Neural cell (in vitro differentiated cells): ENCODE results near the gene DTYMK. TPM values are rescaled to one million over a fixed set of nuclear protein-coding genes. Genes with fewer than 3 reads are reported as not detected.

Experiments
- H2AFZ ChIP-seq: fragments of 200-600, 300-800 bp; sonication (generic), shearing (Covaris generic); 2 replicates; pipeline ENCODE4 v1.6.0; 2014; ENCODE audit warnings: low read depth, mild to moderate bottlenecking, antibody characterized with exemption, low read length, moderate library complexity
- H3F3A ChIP-seq: fragments of 200-600 bp; shearing (Covaris generic); 2 replicates; pipeline ENCODE4 v1.6.1; 2016; ENCODE audit warnings: mild to moderate bottlenecking, moderate library complexity, mixed read lengths, antibody characterized with exemption, low read length; ENCODE audit not compliant: insufficient read depth, poor library complexity, severe bottlenecking
- H3K27ac ChIP-seq: fragments of 200-600, 300-800 bp; sonication (generic), shearing (Covaris generic); 2 replicates; pipeline ENCODE4 v1.5.1; 2014; ENCODE audit warnings: mild to moderate bottlenecking, low read length, moderate library complexity
- H3K27me3 ChIP-seq: fragments of 300-800, 200-600 bp; sonication (generic), shearing (Covaris generic); 2 replicates; pipeline ENCODE4 v1.6.0; 2014; ENCODE audit warnings: mild to moderate bottlenecking, low read depth, low read length, moderate library complexity; ENCODE audit not compliant: insufficient read depth
- H3K36me3 ChIP-seq: fragments of 300-800, 200-600 bp; sonication (generic), shearing (Covaris generic); 2 replicates; pipeline ENCODE4 v1.5.1; 2014; ENCODE audit warnings: mild to moderate bottlenecking, antibody characterized with exemption, low read length, moderate library complexity; ENCODE audit not compliant: insufficient read depth
- H3K4me2 ChIP-seq: fragments of 300-800, 200-600 bp; sonication (generic), shearing (Covaris generic); 2 replicates; pipeline ENCODE4 v1.6.0; 2014; ENCODE audit warnings: mild to moderate bottlenecking, low read length
- H3K4me3 ChIP-seq: fragments of 300-800, 200-600 bp; sonication (generic), shearing (Covaris generic); 2 replicates; pipeline ENCODE4 v1.5.1; 2014; ENCODE audit warnings: mild to moderate bottlenecking, low read length, moderate library complexity
- H3K79me2 ChIP-seq: fragments of 200-600 bp; shearing (Covaris generic); replicated peaks from 2 replicates; pipeline ENCODE4 v1.6.0; 2014; ENCODE audit warnings: mild to moderate bottlenecking, low read length, moderate library complexity; ENCODE audit not compliant: insufficient read depth
- H3K9ac ChIP-seq: fragments of 300-800, 200-600 bp; sonication (generic), shearing (Covaris generic); 2 replicates; pipeline ENCODE4 v1.6.1; 2016; ENCODE audit warnings: mild to moderate bottlenecking, low read length, mixed read lengths
- H3K9me2 ChIP-seq: fragments of 200-600 bp; shearing (Covaris generic); 2 replicates; pipeline ENCODE4 v1.6.1; 2016; ENCODE audit warnings: mild to moderate bottlenecking, low read length, mixed read lengths; ENCODE audit not compliant: insufficient read depth
- H3K9me3 ChIP-seq: fragments of 200-600, 300-800 bp; sonication (generic), shearing (Covaris generic); 2 replicates; pipeline ENCODE4 v1.6.1; 2016; ENCODE audit warnings: mild to moderate bottlenecking, mixed run types, low read length, moderate library complexity, mixed read lengths
- H4K20me1 ChIP-seq: fragments of 200-600 bp; shearing (Covaris generic); 2 replicates; pipeline ENCODE4 v1.6.1; 2016; ENCODE audit warnings: mild to moderate bottlenecking, mixed run types; ENCODE audit not compliant: insufficient read depth
- EP300 ChIP-seq: fragments of 450-650 bp; conservative IDR thresholded peaks from 2 replicates; pipeline ENCODE4 v1.6.1; 2014; ENCODE audit warnings: antibody characterized with exemption, mild to moderate bottlenecking, moderate library complexity; ENCODE audit not compliant: poor library complexity, severe bottlenecking
- EZH2 ChIP-seq: fragments of 200-600, 300-800 bp; shearing (Covaris generic), sonication (generic); IDR thresholded peaks from 2 replicates; pipeline ENCODE4 v1.6.1; 2014; ENCODE audit warnings: antibody characterized with exemption, low read length, borderline replicate concordance, mild to moderate bottlenecking; ENCODE audit not compliant: insufficient read depth, poor library complexity, severe bottlenecking
- MXI1 ChIP-seq: fragments of 450-650 bp; conservative IDR thresholded peaks from 2 replicates; pipeline ENCODE4 v1.6.1; 2014; ENCODE audit warnings: antibody characterized with exemption, mild to moderate bottlenecking; ENCODE audit not compliant: poor library complexity, severe bottlenecking
- POLR2AphosphoS5 ChIP-seq: IDR thresholded peaks from 2 replicates; pipeline ENCODE4 v1.6.1; 2012
- RAD21 ChIP-seq: fragments of 450-650 bp; conservative IDR thresholded peaks from 2 replicates; pipeline ENCODE4 v1.6.1; 2014; ENCODE audit warnings: antibody characterized with exemption, mild to moderate bottlenecking, moderate library complexity
- SMC3 ChIP-seq: fragments of 450-650 bp; conservative IDR thresholded peaks from 2 replicates; pipeline ENCODE4 v1.6.1; 2014; ENCODE audit warnings: antibody characterized with exemption, mild to moderate bottlenecking, moderate library complexity; ENCODE audit not compliant: poor library complexity
- TAF1 ChIP-seq: IDR thresholded peaks from 2 replicates; pipeline ENCODE4 v1.6.1; 2012; ENCODE audit warnings: low read depth
- polyA plus RNA-seq: library from polyadenylated mRNA; depleted of rRNA; stranded (reverse); fragments of >200 nt; gene quantifications from 2 replicates; pipeline ENCODE4 v1.2.3, GENCODE V29; 2014
- TF ChIP-seq, protein P1 (sequence below): IDR thresholded peaks from 2 replicates; pipeline ENCODE4 v1.6.1; 2012; ENCODE audit warnings: borderline replicate concordance
- TF ChIP-seq, protein P2 (sequence below): fragments of 450-650 bp; IDR thresholded peaks from 2 replicates; pipeline ENCODE4 v1.5.1; 2014; ENCODE audit warnings: antibody characterized with exemption, mild to moderate bottlenecking, moderate library complexity; ENCODE audit not compliant: poor library complexity, severe bottlenecking

DTYMK gene
- polyA plus RNA-seq, 1 donor from 2014 or later = 33.5 TPM

DNA sequence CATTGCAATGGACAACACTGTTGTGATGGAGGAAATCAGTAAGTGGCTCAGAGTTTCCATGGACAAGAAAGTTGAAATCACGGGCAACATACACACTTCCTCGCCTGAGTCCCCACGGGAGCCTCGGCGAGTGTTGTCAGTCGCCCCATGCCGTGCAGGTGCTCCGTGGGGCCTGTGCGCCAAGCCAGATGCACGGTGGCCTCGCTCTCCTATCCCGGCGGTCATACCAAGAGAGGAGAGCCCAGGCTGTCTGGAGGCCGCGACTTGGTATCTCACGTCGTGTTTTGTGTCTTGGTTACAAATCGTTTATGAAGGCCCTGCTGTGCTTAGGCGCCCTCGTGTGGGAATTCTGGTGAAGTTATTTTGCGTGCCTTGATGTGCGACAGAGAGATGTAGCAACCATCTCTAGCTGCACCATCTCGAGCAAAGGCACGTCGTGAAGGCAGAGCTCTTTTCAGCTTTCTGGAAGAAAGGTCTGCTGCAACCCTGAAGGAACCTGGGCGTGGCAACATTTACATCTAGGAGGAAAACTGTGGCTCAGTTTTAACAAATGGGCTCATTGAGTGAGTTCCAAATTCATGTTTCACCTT is 27.4 kb downstream of the DTYMK start:
- H3K4me3 ChIP-seq = no peak overlapping the region
- H3K27me3 ChIP-seq = no peaks in the 10 kb centered on the region
- no peak overlapping the region for H3K4me2 ChIP-seq
- no peak overlapping the region for H3K9ac ChIP-seq
- no peaks in the 10 kb centered on the region for H3K9me2 ChIP-seq
- no peaks in the 10 kb centered on the region for H3K36me3 ChIP-seq
- no peaks in the 10 kb centered on the region for H3K9me3 ChIP-seq
- TF ChIP-seq, protein P1, sequence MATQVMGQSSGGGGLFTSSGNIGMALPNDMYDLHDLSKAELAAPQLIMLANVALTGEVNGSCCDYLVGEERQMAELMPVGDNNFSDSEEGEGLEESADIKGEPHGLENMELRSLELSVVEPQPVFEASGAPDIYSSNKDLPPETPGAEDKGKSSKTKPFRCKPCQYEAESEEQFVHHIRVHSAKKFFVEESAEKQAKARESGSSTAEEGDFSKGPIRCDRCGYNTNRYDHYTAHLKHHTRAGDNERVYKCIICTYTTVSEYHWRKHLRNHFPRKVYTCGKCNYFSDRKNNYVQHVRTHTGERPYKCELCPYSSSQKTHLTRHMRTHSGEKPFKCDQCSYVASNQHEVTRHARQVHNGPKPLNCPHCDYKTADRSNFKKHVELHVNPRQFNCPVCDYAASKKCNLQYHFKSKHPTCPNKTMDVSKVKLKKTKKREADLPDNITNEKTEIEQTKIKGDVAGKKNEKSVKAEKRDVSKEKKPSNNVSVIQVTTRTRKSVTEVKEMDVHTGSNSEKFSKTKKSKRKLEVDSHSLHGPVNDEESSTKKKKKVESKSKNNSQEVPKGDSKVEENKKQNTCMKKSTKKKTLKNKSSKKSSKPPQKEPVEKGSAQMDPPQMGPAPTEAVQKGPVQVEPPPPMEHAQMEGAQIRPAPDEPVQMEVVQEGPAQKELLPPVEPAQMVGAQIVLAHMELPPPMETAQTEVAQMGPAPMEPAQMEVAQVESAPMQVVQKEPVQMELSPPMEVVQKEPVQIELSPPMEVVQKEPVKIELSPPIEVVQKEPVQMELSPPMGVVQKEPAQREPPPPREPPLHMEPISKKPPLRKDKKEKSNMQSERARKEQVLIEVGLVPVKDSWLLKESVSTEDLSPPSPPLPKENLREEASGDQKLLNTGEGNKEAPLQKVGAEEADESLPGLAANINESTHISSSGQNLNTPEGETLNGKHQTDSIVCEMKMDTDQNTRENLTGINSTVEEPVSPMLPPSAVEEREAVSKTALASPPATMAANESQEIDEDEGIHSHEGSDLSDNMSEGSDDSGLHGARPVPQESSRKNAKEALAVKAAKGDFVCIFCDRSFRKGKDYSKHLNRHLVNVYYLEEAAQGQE = no peak
- TF ChIP-seq SMC3 (peak; percentile 77), EP300 (no peak), EZH2 (no peak), POLR2AphosphoS5 (no peak), TAF1 (no peak), MXI1 (no peak), RAD21 (peak; percentile 72)
- TF ChIP-seq, protein P2, sequence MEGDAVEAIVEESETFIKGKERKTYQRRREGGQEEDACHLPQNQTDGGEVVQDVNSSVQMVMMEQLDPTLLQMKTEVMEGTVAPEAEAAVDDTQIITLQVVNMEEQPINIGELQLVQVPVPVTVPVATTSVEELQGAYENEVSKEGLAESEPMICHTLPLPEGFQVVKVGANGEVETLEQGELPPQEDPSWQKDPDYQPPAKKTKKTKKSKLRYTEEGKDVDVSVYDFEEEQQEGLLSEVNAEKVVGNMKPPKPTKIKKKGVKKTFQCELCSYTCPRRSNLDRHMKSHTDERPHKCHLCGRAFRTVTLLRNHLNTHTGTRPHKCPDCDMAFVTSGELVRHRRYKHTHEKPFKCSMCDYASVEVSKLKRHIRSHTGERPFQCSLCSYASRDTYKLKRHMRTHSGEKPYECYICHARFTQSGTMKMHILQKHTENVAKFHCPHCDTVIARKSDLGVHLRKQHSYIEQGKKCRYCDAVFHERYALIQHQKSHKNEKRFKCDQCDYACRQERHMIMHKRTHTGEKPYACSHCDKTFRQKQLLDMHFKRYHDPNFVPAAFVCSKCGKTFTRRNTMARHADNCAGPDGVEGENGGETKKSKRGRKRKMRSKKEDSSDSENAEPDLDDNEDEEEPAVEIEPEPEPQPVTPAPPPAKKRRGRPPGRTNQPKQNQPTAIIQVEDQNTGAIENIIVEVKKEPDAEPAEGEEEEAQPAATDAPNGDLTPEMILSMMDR = peak; percentile 72
- H2AFZ ChIP-seq = no peak overlapping the region
- no peaks in the 10 kb centered on the region for H3K79me2 ChIP-seq
- no peaks in the 10 kb centered on the region for H4K20me1 ChIP-seq
- no peak overlapping the region for H3K27ac ChIP-seq
- H3F3A ChIP-seq = no peaks in the 10 kb centered on the region

DNA sequence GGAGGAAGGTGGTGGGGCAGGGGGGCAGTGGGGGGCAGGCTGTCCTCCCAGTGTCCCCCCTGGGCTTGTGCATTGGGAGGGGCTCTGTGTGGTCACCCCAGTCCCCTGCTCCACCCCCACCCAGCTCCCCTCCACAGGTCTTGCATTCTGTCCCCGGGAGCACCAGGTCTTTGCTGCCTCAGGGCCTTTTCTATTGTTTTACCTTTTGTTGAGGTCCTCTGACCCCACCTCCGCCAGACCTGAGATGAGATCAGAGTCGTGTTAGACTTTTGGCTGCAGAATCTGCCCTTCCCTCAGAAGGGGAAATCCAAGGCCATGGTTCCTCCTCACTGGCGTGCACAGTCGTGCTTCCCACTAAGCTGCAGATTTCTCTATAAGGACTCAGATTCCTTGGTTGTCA is 28.3 kb downstream of the DTYMK start:
- Histone ChIP-seq H3K9ac (no peak overlapping the region), H3K4me2 (no peak overlapping the region), H3K9me3 (no peaks in the 10 kb centered on the region), H4K20me1 (no peaks in the 10 kb centered on the region), H3F3A (no peaks in the 10 kb centered on the region), H3K4me3 (no peak overlapping the region), H2AFZ (no peak overlapping the region), H3K27me3 (no peaks in the 10 kb centered on the region), H3K79me2 (no peaks in the 10 kb centered on the region), H3K27ac (no peak overlapping the region), H3K36me3 (no peaks in the 10 kb centered on the region), H3K9me2 (no peaks in the 10 kb centered on the region)
- TF ChIP-seq, protein P1 = no peak
- TF ChIP-seq, protein P2 = no peak
- TF ChIP-seq MXI1 (no peak), TAF1 (no peak), RAD21 (no peak), EZH2 (no peak), EP300 (no peak), POLR2AphosphoS5 (no peak), SMC3 (no peak)
